Measurements from ENCODE around the gene KCNK17. TPM values are rescaled to one million over a fixed set of nuclear protein-coding genes. Genes with fewer than 3 reads are reported as not detected.

KCNK17 gene
- total RNA-seq, 1 donor from 2014 or later, result not detected

DNA sequence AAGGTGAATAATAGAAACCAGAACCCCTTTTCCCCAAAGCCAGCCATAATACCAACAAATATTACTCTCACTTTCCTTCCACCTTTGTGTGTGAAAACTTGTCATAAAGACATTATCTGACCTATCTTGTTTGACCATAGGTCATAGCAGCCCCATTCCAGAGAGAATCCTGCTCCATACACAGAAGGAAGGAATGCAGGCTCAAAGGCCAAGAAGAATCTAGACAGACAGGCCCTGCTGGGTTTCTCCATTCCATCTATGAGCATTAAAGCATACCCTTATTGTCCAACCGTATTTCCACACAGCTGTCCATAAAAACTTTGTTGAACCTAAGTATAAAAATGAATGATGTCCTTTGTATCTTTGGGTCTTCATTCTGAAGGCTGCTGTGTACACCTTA lies 44.3 kb downstream of the KCNK17 start:
- intact Hi-C loops (cut with micrococcal nuclease), result no loop called here

DNA sequence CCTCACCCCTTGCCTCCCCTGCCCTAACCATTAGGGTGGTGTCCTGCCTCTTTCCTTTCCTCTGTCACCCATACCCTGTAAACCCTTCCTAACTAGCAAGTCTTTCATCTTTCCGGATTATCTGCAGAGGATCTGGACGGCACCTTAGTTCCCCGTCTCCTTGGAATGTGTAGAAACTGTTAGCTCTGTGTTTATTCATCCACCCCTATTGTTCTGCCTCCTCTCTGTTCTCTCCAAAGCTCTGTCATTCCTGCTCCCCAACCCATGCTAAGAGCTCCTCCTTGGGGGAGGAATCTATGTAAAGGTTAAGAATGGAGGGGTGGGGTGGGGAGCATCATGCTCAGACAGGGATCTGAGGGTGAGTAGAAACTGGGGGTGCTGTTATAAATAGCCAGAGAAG lies 45.5 kb downstream of the KCNK17 start:
- intact Hi-C loops (cut with micrococcal nuclease), result no loop called here

DNA sequence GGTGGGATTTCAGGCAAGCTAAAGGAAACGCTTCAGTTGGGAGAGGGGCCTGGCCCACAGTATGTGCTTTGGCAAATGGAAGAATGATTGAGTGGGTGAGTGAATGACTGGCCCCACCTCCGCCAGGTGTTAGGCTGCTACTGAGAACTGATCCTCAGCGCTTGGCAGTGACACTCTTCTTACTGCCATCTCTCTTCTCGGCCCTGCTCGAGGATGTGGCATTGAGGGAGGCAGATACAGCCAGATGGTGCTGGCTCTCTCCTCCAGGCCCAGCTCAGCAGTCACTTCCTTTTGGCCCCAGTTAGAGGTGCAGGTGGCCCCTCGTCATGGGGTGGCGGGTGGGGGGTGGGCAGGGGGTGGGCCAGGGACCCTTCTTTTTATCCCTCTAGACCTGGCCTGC lies 46.0 kb downstream of the KCNK17 start:
- intact Hi-C loops (cut with micrococcal nuclease), result no loop called here

DNA sequence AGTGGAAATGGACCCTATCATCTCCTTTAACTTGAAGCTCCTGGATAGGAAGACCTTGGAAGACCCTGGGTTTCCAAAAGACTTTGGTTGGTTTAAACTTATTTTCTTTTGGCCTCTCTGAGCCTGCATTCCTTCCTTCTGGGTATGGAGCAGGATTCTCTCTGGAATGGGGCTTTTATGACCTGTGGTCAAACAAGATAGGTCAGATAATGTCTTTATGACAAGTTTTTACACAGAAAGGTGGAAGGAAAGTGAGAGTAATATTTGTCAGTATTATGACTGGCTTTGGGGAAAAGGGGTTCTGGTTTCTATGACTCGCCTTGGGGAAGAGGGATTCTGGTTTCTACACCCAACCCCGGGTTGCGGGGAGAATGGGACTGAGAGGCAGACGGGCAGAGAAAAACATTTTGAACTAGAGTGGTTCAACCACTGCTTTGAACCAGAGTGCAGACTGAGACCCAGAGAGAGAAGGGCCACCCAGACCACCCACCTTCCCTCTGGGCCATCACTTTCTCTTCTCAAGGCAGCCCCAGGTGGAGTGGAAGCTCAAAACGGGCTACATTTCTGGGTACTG lies 47.4 kb downstream of the KCNK17 start:
- intact Hi-C loops (cut with micrococcal nuclease), result no loop called here

DNA sequence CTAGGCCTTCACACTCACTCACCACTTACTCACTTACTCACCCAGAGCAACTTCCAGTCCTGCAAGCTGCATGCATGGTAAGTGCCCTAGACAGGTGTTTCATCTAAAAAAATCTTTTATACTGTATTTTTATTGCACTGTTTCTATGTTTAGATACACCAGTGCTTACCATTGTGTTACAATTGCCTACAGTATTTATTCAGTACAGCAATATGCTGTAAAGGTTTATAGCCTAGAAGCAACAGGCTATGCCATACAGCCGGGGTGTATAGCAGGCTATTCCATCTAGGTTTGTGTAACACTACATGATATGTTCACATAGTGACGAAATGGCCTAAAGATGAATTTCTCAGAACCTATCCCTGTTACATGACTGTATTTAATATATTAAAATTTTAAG lies 47.8 kb downstream of the KCNK17 start:
- intact Hi-C loops (cut with micrococcal nuclease), result no loop called here

DNA sequence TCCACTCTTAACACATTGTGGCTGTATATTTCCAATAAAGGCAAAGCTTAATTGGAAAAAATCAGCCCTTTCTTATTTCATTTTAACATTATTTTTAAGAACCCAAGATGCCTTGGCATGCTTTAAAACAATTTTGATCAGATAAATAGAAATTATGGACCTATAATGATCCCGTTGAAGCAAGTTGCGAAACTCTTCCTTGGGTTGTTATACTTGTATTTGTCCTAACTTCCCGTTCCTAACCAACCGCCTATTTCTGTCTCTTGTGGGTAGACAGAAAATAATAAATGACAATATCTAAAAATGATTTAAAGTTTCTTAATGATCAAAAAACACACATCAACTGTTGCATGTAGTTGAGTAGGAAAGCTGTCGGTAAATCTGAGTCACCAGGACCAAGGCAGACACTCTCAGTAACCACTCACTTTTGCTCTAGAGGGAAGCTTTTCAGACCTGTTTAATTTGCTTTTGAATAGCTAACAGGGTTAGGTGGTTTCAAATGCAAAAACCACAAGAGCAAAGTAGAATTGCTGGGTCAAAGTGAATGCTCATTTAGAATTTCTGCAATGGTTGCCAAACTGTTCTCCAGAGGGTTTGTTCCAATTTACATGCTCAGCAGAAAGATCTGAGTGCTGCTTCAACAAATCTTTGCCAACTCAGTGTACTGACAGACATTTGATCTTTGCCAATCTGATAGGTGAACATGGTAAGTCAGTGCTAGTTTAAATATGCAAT lies 50.7 kb downstream of the KCNK17 start:
- intact Hi-C loops (cut with micrococcal nuclease), result no loop called here

DNA sequence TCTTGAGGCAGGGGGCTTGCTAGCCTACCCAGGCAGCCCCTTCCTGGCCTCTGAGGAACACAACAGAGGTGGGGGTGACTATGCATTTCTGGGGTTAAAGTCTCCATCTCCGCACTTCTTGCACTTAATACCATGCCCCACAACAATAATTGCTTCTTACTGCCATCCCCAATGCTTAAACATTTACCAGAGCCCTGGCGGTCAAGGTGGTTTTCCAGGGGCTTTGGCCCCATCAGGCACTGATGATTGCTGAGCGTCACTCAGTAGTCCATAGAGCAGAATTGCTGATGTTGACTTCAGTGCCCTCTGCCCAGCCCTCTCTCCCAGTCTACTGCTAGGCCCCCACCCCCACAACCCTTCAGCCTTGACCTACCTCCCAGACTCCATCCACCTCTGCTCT lies 52.5 kb downstream of the KCNK17 start:
- intact Hi-C loops (cut with micrococcal nuclease), result no loop called here

DNA sequence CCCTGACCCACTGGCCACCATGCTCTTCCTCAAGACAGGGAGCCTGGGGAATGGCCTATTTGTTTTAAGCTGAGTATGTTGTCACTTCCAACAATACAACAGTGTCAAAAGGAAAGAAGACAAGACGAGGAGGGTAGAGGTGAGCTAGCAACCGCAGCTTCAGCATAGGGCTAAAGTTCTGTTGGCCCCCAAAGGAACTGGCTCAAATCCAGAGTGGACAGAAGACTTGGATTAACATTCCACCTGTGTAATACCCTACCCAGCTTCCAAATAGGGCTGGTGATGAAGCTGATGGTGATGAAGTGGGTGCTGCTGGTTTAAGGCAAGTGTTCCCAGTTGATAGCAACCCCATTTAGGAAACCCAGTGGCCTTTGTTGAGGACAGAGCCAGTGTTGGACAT lies 53.3 kb downstream of the KCNK17 start:
- intact Hi-C loops (cut with micrococcal nuclease), result no loop called here

DNA sequence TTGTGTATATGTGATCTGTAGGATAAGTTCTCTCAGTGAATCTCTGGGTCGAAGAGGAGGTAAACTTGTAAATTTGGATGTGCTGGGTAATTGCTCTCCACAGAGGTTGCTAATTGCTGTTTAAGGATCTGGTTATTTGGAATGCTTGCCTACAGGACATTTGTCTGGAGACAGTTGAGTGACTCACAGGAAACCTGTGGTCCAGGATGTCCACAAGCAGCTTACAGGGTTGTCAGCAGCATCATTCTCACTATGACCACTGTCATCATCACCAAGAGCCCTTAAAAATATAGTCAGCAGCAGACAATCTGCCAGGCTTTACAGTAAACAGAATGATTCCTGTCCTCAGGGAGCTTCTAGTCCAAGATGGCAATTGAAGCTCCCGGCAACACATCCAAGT lies 53.8 kb downstream of the KCNK17 start:
- intact Hi-C loops (cut with micrococcal nuclease), result no loop called here

DNA sequence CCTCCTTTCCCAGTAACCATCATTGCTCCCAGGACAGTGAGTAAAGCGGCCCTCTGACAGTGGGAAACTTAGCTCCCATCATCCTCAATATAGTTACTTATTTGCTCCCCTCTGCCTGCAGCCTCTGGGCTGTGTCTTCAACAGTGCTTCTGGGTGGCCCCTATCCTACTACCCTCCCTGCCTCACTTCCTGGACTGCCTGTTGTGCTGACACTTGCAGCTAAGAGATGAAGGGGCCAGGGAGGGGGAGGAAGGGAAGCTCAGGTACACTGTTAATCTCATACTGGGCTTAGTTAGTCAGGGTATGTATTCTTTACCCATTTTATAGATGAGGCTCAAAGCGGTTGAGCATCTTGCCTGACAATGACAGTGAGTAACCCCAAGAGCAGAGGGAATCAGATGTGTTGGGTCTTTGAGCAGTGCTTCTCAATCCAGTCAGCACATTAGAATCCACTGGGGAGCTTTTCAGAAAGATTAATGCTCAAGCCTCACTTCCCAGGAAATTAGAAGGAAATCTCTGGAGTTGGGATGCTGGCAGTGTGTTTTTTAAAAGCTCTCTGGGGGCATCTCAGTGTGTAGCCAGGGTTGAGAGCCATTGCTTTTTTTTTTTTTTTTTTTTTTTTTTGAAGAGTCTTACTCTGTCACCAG lies 57.8 kb downstream of the KCNK17 start:
- intact Hi-C loops (cut with micrococcal nuclease), result no loop called here

DNA sequence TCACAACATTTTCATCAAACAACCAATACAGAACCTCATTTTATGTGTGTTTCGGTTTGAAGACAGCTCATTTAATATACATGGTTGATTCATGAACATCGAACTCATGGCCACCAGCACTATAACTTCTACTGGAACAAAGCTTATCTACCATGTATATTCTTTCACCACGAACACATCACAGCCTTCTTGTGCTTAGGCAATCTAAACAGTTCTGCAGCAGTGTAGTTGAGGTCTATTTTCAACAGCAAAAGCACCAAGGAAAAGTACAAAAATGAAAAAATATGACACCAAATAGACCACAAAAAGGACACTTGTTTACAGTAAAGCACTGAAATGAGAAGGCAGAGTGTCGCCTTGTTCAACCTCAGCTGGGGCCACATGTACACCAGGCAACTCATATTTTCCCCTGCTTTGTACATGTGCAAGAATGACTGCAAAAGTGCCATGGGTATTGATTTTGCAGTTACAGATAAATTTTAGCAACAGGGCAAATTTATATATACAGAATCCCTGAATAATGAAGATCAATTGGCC lies 59.2 kb downstream of the KCNK17 start:
- intact Hi-C loops (cut with micrococcal nuclease), result no loop called here

DNA sequence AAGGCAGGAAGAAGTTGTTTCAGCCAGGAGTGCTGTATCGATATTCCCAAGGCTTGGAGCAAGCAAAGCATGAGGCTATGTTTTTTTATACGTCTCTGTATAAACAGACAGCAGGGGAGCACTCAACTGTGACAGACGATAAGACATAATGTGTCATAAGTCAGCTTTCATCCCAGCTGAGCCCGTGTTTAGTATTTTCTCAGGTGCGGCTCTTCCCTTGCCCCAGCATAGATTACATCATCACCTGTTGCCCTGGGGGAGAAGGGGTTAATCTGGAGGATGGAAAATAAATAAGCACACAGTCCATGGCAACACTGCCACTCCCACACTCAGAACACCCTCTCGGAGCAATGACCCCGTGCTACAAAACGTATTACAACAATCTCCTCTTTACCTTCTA lies 62.8 kb downstream of the KCNK17 start:
- intact Hi-C loops (cut with micrococcal nuclease), result no loop called here

DNA sequence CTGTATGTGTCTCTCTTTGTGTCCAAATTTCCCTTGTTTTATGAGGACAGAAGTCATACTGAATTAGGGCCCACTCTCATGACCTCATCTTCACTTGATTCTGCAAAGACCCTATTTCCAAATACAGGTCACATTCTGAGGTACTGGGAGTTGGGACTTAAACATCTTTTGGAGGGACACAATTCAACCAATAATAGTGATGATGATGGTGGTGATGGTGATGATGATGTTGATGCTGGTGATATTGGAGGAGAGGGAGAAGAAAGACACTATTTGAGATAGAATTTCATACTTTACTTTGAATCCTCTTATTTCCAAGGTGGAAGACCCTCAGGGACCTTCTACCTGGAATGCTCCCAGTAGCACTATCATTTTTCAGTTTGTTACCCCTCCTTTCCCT lies 63.7 kb downstream of the KCNK17 start:
- intact Hi-C loops (cut with micrococcal nuclease), result no loop called here

DNA sequence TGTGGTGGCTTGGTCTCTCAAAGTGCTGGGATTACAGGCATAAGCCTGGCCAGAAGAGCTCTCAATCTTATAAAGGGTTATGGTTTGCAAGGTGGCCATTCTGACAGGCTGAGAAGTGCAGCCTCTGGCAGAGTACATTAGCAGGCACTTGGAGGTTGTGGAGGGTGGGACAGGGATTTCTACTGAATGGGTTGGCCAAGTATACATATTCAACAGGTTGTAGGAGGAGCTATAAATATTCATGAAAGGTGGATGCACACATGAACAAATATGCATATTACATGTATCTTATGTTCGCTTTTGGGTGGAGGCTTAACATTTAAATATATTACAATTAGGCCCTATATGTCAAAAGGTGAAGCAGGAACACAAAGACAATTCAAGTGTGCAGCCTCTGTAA lies 64.9 kb downstream of the KCNK17 start:
- intact Hi-C loops (cut with micrococcal nuclease), result no loop called here

Other genes with a start within 250 kb of the KCNK17 start
- gene SAYSD1, start 199.2 kb downstream of the KCNK17 start, total RNA-seq, result 12.4 and 14.8 TPM in 2 replicates
- gene KCNK5, start 84.9 kb downstream of the KCNK17 start, total RNA-seq, result 10.9 and 11.0 TPM in 2 replicates
- gene KCNK16, start 8.3 kb upstream of the KCNK17 start, total RNA-seq, result not detected in 2 replicates